GM12878 (cell line): ENCODE measurements around the gene NPAS2. TPM values are rescaled to one million over a fixed set of nuclear protein-coding genes. Genes with fewer than 3 reads are reported as not detected.
A peak's percentile ranks its signal among the peaks of the same experiment; 100 is the strongest.

ENCODE experiments used
- ATAC-seq: fragments of 200-7000 bp; cut with Tn5 transposase; 3 replicates; pipeline ENCODE4 v1.9.1; 2020; ENCODE audit warnings: mild to moderate bottlenecking, moderate library complexity
- Bru-seq: library from RNA; stranded (reverse); fragments of 400-500 nt; gene quantifications from one replicate; lab custom pipeline; 2021; lab: Mats Ljungman, UMichigan
- BruChase-seq, 2 experiments: library from RNA; stranded (reverse); fragments of 400-500 nt; gene quantifications; one replicate each; lab custom pipeline; 2021; lab: Mats Ljungman, UMichigan
- BruUV-seq: library from RNA; stranded (reverse); fragments of 400-500 nt; replicated peaks from 2 replicates; lab custom pipeline; 2021; lab: Mats Ljungman, UMichigan
- CTCF ChIA-PET: fragments of 300-600 bp; sonication (Branson Sonifier 250); formaldehyde crosslinking; extraction: SDS; loops from one replicate; lab custom pipeline; 2021; ENCODE audit warnings: inconsistent platforms; lab: Yijun Ruan, JAX
- POLR2A ChIA-PET: fragments of 350-600 bp; formaldehyde crosslinking; extraction: SDS; loops from one replicate; lab custom pipeline; 2021; ENCODE audit warnings: inconsistent platforms; lab: Charles Lee
- RAD21 ChIA-PET: fragments of 300-600 bp; sonication (Branson Sonifier 250); formaldehyde crosslinking; loops from one replicate; lab custom pipeline; 2023; ENCODE audit warnings: antibody characterized with exemption; ENCODE audit not compliant: unreplicated experiment; lab: Charles Lee
- SMC1A ChIA-PET: fragments of 300-600 bp; sonication (Branson Sonifier 250); formaldehyde crosslinking; loops from one replicate; lab custom pipeline; 2023; ENCODE audit not compliant: unreplicated experiment, uncharacterized antibody; lab: Charles Lee
- DNase-seq: peaks from one replicate; pipeline ENCODE4 v3.0.0-alpha.2; 2011; ENCODE audit warnings: low read depth, low spot score
- FAIRE-seq: peaks from 3 replicates; lab custom pipeline; 2011; peaks lifted over from hg19 to GRCh38; lab: Jason Lieb, UNC
- H2AFZ ChIP-seq: 2 replicates; pipeline ENCODE4 v1.6.0; 2011; ENCODE audit warnings: low read depth, low read length, control low read depth; ENCODE audit not compliant: control insufficient read depth
- H3K27ac ChIP-seq: 2 replicates; pipeline ENCODE4 v1.5.1; 2011; ENCODE audit warnings: control low read depth; ENCODE audit not compliant: control insufficient read depth, insufficient read depth
- H3K27me3 ChIP-seq, 2 experiments: replicated peaks in 1 of 2; 2 replicates each; pipeline versions ENCODE4 v1.6.0 to v1.6.1; 2011; ENCODE audit warnings: low read length in 1 of 2; ENCODE audit not compliant: control insufficient read depth in 2 of 2, insufficient read depth in 2 of 2
- H3K36me3 ChIP-seq, 2 experiments: 2 replicates each; pipeline ENCODE4 v1.5.1; 2011; ENCODE audit warnings: low read length in 1 of 2; ENCODE audit not compliant: control insufficient read depth in 2 of 2, insufficient read depth in 2 of 2
- H3K4me1 ChIP-seq: 2 replicates; pipeline ENCODE4 v1.6.1; 2011; ENCODE audit warnings: mild to moderate bottlenecking, low read length, moderate library complexity, mixed read lengths; ENCODE audit not compliant: control insufficient read depth, insufficient read depth
- H3K4me2 ChIP-seq: 2 replicates; pipeline ENCODE4 v1.6.0; 2011; ENCODE audit warnings: control low read depth; ENCODE audit not compliant: control insufficient read depth, insufficient read depth
- H3K4me3 ChIP-seq: fragments of 200-600 bp; sonication (generic); 2 replicates; pipeline ENCODE4 v1.5.1; 2016
- H3K79me2 ChIP-seq: 2 replicates; pipeline ENCODE4 v1.6.0; 2011; ENCODE audit warnings: low read length; ENCODE audit not compliant: control insufficient read depth, insufficient read depth
- H3K9ac ChIP-seq: 2 replicates; pipeline ENCODE4 v1.8.0; 2011; ENCODE audit warnings: low read length, control low read depth, mixed read lengths; ENCODE audit not compliant: control insufficient read depth, insufficient read depth
- H3K9me3 ChIP-seq: replicated peaks from 3 replicates; pipeline ENCODE4 v1.5.1; 2011; ENCODE audit warnings: mild to moderate bottlenecking, low read length; ENCODE audit not compliant: control insufficient read depth, insufficient read depth
- H4K20me1 ChIP-seq: 2 replicates; pipeline ENCODE4 v1.6.0; 2011; ENCODE audit not compliant: control insufficient read depth, insufficient read depth
- ATF2 ChIP-seq: IDR thresholded peaks from 2 replicates; pipeline ENCODE4 v1.6.1; 2012; ENCODE audit warnings: low read length, inconsistent platforms
- MEF2B ChIP-seq: fragments of 450-650 bp; IDR thresholded peaks from 2 replicates; pipeline ENCODE4 v1.6.1; 2018; ENCODE audit warnings: mild to moderate bottlenecking, moderate library complexity; ENCODE audit not compliant: partially characterized antibody, poor library complexity, severe bottlenecking
- TAF1 ChIP-seq: IDR thresholded peaks from 2 replicates; pipeline ENCODE4 v1.6.1; 2011; ENCODE audit warnings: mild to moderate bottlenecking, low read depth, low read length, borderline replicate concordance
- WGBS: methylation state at CpG from one replicate; pipeline ENCODE4 v1.1.6; 2016; ENCODE audit warnings: low lambda C conversion rate; ENCODE audit not compliant: insufficient replicate concordance, insufficient coverage; ENCODE audit errors: missing lambda C conversion rate; 5-methylcytosine and 5-hydroxymethylcytosine counted together
- in situ Hi-C: fragments of 300-500 bp; cut with MboI; formaldehyde crosslinking; loops from 9 replicates; pipeline ENCODE4 v1.14.3; 2018; ENCODE audit warnings: mixed read lengths
- intact Hi-C: fragments of 100-400 bp; cut with micrococcal nuclease; formaldehyde crosslinking; loops from one replicate; pipeline ENCODE4 v1.14.2; 2022; ENCODE audit not compliant: unreplicated experiment
- long read RNA-seq, 2 experiments: library from polyadenylated mRNA; unstranded; transcript quantifications; one replicate each; pipeline ENCODE4 v2.0.0, GENCODE V29; 2019 to 2020
- polyA minus RNA-seq, 3 experiments: library from RNA; depleted of rRNA, polyadenylated mRNA; stranded (reverse); fragments of >200 nt; gene quantifications; 2 replicates each; pipeline ENCODE4 v1.2.3, GENCODE V29; 2011
- polyA plus RNA-seq, 11 experiments: library from polyadenylated mRNA; depleted of rRNA in 4 of 11; unstranded in 6 of 11; stranded (reverse) in 5 of 11; fragments of >200 nt; fragmentation: Nextera tagmentation in 4 of 11; fragmentation: Illumina TruSeq in 1 of 11; extraction: Ambion mirVana in 4 of 11; extraction: Trizol in 1 of 11; gene quantifications; 1 replicate in 1 of 11; 2 replicates in 10 of 11; pipeline versions ENCODE4 v1.2.1 to v1.2.3, GENCODE V29; 2011 to 2016; ENCODE audit warnings: inconsistent platforms in 2 of 11, missing spikeins in 2 of 11, low read depth in 1 of 11
- total RNA-seq, 4 experiments: library from RNA; depleted of rRNA in 3 of 4; stranded (reverse); fragments of >200 nt in 3 of 4; fragmentation: Illumina TruSeq in 1 of 4; extraction: Trizol in 1 of 4; gene quantifications; 2 replicates each; pipeline versions ENCODE4 v1.2.1 to v1.2.3, GENCODE V29; 2013 to 2021

The NPAS2 gene
- total RNA-seq (2013; cell fraction: nucleolus; rRNA removed), result not detected in 2 replicates
- total RNA-seq (2014; rRNA removed) (not detected in 2 replicates), total RNA-seq (2014; rRNA removed; fragmentation: Illumina TruSeq; extraction: Trizol) (not detected in 2 replicates), total RNA-seq (2021) (0.08 and 0.13 TPM in 2 replicates), polyA plus RNA-seq (2011; rRNA removed) (not detected in 2 replicates), polyA plus RNA-seq (2014; fragmentation: Illumina TruSeq; extraction: Trizol) (not detected in 2 replicates), polyA plus RNA-seq (2014; fragmentation: Nextera tagmentation; extraction: Ambion mirVana) (not detected), polyA plus RNA-seq (2014; rRNA removed) (not detected in 2 replicates), polyA plus RNA-seq (2016; fragmentation: Nextera tagmentation; extraction: Ambion mirVana) (not detected), polyA minus RNA-seq (2011; rRNA and poly(A)+ RNA removed) (not detected in 2 replicates), Bru-seq, nascent RNA (percentile 14 among the genes with signal in this experiment), BruChase-seq, experiment 1, labeled RNA remaining after a 6-hour chase (percentile 17 among the genes with signal in this experiment), BruChase-seq, experiment 2, labeled RNA remaining after a 2-hour chase (percentile 14 among the genes with signal in this experiment)
- not detected for polyA plus RNA-seq (2011; ENCODE audit: low read depth)
- not detected in 2 replicates for polyA plus RNA-seq (2011; cell fraction: cytosol; rRNA removed)
- 0.20 TPM in 1 of 2 replicates, not detected in the other for polyA plus RNA-seq (2011; cell fraction: nucleus; rRNA removed)
- polyA plus RNA-seq (2012), result 0.01 TPM in 1 of 2 replicates, not detected in the other
- polyA minus RNA-seq (2011; cell fraction: cytosol; rRNA and poly(A)+ RNA removed), result not detected in 2 replicates
- polyA minus RNA-seq (2011; cell fraction: nucleus; rRNA and poly(A)+ RNA removed), result not detected in 2 replicates
- long read RNA-seq, experiment 1, result 0 reads
- long read RNA-seq, experiment 2, result 0 reads

GRCh38 chr2:100819370-100820272, at the start of gene NPAS2:
NPAS2 (plus strand) TSS chr2:100820139; CDS start chr2:100904755, 84,616 bp downstream.
- ATAC-seq (no peak), FAIRE-seq (no peak), DNase-seq (no peak)
- RAD21 ChIA-PET, result no interaction called here
- SMC1A ChIA-PET, result no interaction called here
- Histone ChIP-seq H3K9me3 (no peaks in the 10 kb centered on the region), H3K9ac (no peak within 1 kb of the TSS), H4K20me1 (no peaks in the 10 kb centered on the region), H3K27me3 (peaks cover 4 to 7% of the 10 kb centered on the region in 2 experiments; a peak in 3 of 4 replicates), H3K36me3 (no peaks in the 10 kb centered on the region), H3K4me2 (no peak within 1 kb of the TSS), H3K4me3 (no peak within 1 kb of the TSS), H3K4me1 (no peaks in the 10 kb centered on the region), H3K27ac (no peak within 1 kb of the TSS), H3K79me2 (no peaks in the 10 kb centered on the region), H2AFZ (no peak within 1 kb of the TSS)
- no peak for TF ChIP-seq MEF2B
- no peak for TF ChIP-seq TAF1
- TF ChIP-seq ATF2, result no peak
- in situ Hi-C loops, result no loop called here
- CTCF ChIA-PET, result no interaction called here
- BruUV-seq, result no TSS peak
- 45% methylated on average over 26 of the region's 91 CpGs for whole genome bisulfite sequencing
- POLR2A ChIA-PET, result no interaction called here
- intact Hi-C loops, result no loop called here
